ENCODE measurements around the gene CHRM4. TPM values are rescaled to one million over a fixed set of nuclear protein-coding genes. Genes with fewer than 3 reads are reported as not detected.

CHRM4 gene
- total RNA-seq, 1 donor from 2014 or later: 0.37 TPM

DNA sequence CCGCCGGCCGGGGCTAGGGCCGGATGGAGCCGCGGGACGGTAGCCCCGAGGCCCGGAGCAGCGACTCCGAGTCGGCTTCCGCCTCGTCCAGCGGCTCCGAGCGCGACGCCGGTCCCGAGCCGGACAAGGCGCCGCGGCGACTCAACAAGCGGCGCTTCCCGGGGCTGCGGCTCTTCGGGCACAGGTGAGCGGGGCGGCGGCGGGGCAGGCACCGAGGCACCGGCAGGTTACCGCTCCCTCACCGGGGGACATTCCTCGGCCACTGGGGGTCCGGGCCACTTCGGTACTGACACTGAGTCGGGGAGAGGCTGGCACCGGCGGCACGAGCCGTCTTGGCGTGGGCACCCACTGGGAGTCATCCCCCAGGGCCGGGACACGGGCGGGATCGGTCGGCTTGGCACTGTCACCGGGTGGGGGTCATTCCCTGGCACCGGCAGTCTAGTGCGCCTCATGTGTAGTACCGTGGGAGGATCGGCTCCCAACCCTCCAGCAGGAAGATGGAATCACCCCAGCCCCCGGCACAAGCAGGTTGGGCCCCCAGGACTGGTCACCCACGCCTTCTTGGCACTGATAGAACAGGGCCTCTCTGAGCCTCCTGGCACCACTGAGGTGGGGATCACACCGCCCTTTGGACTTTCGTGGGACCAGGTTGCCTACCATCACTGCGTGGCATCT is 43.8 kb downstream of the CHRM4 start:
- H3K27ac Mint-ChIP-seq (ENCODE audit: unreplicated experiment): no peak overlapping the region
- H3K27me3 Mint-ChIP-seq (ENCODE audit: low read depth): peaks cover 10% of the 10 kb centered on the region
- H3K36me3 Mint-ChIP-seq (ENCODE audit: low read depth): no peaks in the 10 kb centered on the region
- peaks cover 42% of the 10 kb centered on the region for H3K4me1 Mint-ChIP-seq
- peak overlapping the region; percentile 90 for H3K4me3 Mint-ChIP-seq
- TF ChIP-seq, protein P1, sequence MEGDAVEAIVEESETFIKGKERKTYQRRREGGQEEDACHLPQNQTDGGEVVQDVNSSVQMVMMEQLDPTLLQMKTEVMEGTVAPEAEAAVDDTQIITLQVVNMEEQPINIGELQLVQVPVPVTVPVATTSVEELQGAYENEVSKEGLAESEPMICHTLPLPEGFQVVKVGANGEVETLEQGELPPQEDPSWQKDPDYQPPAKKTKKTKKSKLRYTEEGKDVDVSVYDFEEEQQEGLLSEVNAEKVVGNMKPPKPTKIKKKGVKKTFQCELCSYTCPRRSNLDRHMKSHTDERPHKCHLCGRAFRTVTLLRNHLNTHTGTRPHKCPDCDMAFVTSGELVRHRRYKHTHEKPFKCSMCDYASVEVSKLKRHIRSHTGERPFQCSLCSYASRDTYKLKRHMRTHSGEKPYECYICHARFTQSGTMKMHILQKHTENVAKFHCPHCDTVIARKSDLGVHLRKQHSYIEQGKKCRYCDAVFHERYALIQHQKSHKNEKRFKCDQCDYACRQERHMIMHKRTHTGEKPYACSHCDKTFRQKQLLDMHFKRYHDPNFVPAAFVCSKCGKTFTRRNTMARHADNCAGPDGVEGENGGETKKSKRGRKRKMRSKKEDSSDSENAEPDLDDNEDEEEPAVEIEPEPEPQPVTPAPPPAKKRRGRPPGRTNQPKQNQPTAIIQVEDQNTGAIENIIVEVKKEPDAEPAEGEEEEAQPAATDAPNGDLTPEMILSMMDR (conservative IDR thresholded peaks at IDR 0.05): no peak
- no peaks in the 10 kb centered on the region for H3K9me3 Mint-ChIP-seq
- no peak for DNase-seq (ENCODE audit: low read depth, low spot score)

DNA sequence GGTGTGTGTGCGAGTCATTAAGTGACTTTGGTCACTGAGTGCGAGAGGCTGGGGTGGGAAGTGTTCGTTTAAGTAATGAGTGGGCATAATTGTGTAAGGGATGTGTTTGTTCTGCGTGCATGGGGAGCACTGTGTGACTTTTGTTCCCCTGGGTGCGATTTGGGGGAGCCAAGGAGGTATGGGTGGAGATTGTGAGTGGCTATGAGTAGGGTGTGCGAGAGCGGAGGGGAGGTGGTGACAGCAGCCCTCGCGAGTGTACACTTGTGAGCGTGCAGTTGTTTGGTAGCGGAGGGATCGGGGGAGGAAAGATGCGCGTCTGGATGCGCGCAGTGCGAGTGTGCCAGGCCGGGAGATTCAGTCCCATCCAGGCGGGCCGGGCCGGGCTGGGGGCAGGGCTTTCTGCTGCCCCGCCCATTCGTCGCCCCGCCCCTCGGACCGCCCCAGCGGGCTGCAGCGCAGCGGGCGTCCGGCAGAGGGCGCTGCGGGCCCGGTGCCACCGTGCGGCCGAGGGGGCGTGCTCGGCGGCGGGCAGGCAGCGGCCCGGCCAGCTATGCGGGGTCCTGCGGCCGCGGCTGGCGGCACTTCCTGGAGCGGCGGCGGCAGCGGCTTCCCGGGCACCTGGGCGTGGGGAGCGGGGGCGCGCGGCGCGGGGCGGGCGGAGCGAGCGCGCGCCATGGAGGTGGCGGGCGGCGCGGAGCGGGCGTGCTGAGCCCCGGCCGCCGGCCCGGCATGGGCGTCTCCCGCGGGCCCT is 44.5 kb downstream of the CHRM4 start, which contains the start of gene DGKZ:
DGKZ (plus strand) TSS at position 578 of the 751 bp plus-strand sequence. CDS start 197 bp downstream, outside the sequence.
- TF ChIP-seq, protein P1 (conservative IDR thresholded peaks at IDR 0.05): peak; percentile 87
- H3K27ac Mint-ChIP-seq (ENCODE audit: unreplicated experiment): peak within 1 kb of the TSS; percentile 60
- H3K27me3 Mint-ChIP-seq (ENCODE audit: low read depth): peaks cover 10% of the 10 kb centered on the region
- H3K36me3 Mint-ChIP-seq (ENCODE audit: low read depth): no peaks in the 10 kb centered on the region
- peaks cover 47% of the 10 kb centered on the region for H3K4me1 Mint-ChIP-seq
- H3K4me3 Mint-ChIP-seq: peak within 1 kb of the TSS; percentile 90
- peak; percentile 86 for DNase-seq (ENCODE audit: low read depth, low spot score)
- H3K9me3 Mint-ChIP-seq: no peaks in the 10 kb centered on the region

DNA sequence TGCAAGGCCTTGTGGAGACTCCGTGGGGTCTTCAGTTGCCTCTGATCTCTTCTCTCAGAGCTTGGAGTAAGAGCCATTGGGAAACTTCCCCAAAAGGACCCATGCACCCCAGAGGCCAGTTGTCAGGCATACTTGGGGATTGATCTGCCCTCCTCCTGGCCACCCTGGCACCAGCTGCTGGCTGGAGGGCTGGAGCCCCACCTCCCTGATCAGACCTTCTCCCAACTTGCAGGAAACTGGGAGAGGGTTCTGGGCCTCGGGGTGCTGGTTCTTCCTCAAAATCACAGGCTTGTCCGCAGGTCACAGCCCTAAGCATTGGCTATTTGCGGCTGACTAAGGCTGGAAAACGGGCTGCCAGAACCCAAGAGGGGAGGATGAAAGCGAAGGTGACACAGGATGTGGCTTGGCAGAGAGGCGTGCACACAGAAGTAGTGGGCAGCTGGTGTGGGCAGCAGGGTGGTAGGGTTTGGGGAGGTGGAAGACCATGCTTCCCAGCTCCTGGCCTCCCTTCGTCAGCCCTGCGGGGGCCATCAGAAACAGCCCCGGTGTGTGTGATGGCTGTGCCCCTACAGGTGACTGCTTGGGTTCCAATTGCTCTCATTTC is 45.6 kb downstream of the CHRM4 start:
- Mint-ChIP-seq H3K4me3 (peak overlapping the region; percentile 85), H3K36me3 (ENCODE audit: low read depth) (no peaks in the 10 kb centered on the region), H3K27me3 (ENCODE audit: low read depth) (peaks cover 10% of the 10 kb centered on the region), H3K9me3 (no peaks in the 10 kb centered on the region), H3K27ac (ENCODE audit: unreplicated experiment) (no peak overlapping the region), H3K4me1 (peaks cover 46% of the 10 kb centered on the region)
- TF ChIP-seq, protein P1 (conservative IDR thresholded peaks at IDR 0.05): no peak
- DNase-seq (ENCODE audit: low read depth, low spot score): no peak

DNA sequence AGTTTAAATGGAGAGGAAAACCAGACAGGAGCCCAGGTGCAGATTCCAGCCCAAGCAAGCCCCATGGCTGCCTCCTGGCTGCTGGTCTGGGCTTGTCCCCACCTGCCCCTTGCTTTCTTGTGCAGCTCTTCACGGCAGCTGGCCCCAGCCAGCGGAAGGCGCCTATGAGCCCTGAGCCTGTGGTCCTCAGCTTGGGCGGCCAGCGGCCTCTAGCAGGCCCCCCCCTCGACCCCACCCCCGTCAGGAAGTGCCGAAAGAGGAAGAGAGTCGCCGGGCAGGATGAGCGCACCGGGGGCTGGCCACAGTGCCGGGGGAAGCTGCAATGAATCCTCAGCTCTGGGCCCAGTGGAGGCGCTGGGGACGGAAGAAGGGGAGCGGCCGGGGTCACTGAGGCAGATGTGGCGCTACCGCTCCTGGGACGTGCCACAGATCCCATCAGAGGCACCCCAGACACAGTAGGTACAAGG is 46.4 kb downstream of the CHRM4 start:
- TF ChIP-seq, protein P1 (conservative IDR thresholded peaks at IDR 0.05): no peak
- H3K9me3 Mint-ChIP-seq: no peaks in the 10 kb centered on the region
- peak overlapping the region; percentile 79 for H3K4me3 Mint-ChIP-seq
- peaks cover 47% of the 10 kb centered on the region for H3K4me1 Mint-ChIP-seq
- H3K27ac Mint-ChIP-seq (ENCODE audit: unreplicated experiment): no peak overlapping the region
- no peak for DNase-seq (ENCODE audit: low read depth, low spot score)
- H3K36me3 Mint-ChIP-seq (ENCODE audit: low read depth): no peaks in the 10 kb centered on the region
- peaks cover 10% of the 10 kb centered on the region for H3K27me3 Mint-ChIP-seq (ENCODE audit: low read depth)

DNA sequence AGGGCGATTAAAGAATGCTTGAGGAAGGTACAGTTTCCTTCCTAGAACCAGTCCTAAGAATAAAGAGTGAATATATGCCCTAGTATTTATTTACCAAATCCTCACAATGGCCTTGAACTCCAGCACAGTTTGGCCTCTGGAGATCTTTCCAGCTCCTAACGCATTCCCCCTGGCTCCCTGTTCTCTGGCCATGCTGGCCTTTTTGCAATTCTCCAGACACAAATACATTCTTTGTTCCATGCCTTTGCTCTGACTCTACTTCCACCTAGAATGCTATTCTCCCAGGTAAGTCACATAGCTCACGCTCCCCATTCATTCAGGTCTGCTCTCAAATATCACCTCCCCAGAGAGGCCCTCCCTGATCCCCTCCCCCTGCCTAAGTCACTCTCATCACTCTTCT is 48.1 kb downstream of the CHRM4 start:
- Mint-ChIP-seq H3K9me3 (no peaks in the 10 kb centered on the region), H3K36me3 (ENCODE audit: low read depth) (no peaks in the 10 kb centered on the region), H3K4me3 (peak overlapping the region; percentile 42), H3K27me3 (ENCODE audit: low read depth) (peaks cover 10% of the 10 kb centered on the region), H3K27ac (ENCODE audit: unreplicated experiment) (peak overlapping the region; percentile 65), H3K4me1 (peaks cover 57% of the 10 kb centered on the region)
- DNase-seq (ENCODE audit: low read depth, low spot score): no peak
- TF ChIP-seq, protein P1 (conservative IDR thresholded peaks at IDR 0.05): no peak
